HL-60 (cell line): ENCODE data around the gene SVOP.

Source experiments
- DNase-seq, 2 experiments: peaks; one replicate each; pipeline ENCODE4 v3.0.0-alpha.2; 2010 to 2020; ENCODE audit warnings: low read depth in 1 of 2, low spot score in 1 of 2
- H3K27ac ChIP-seq: fragments of 250-450 bp; sonication (Bioruptor Pico); replicated peaks from 2 replicates; pipeline ENCODE4 v1.5.1; 2020; ENCODE audit warnings: mild to moderate bottlenecking, moderate library complexity
- H3K27me3 ChIP-seq: fragments of 250-450 bp; sonication (Bioruptor Pico); 2 replicates; pipeline ENCODE4 v1.5.1; 2021; ENCODE audit warnings: mild to moderate bottlenecking, moderate library complexity; ENCODE audit not compliant: insufficient read depth, poor library complexity, severe bottlenecking
- H3K4me3 ChIP-seq: replicated peaks from 2 replicates; pipeline ENCODE4 v1.5.1; 2011; ENCODE audit warnings: mild to moderate bottlenecking, control low read depth, low read length; ENCODE audit not compliant: insufficient read depth
- GABPA ChIP-seq: IDR thresholded peaks from 2 replicates; pipeline ENCODE4 v1.6.1; 2012; ENCODE audit warnings: low read depth
- POLR2AphosphoS5 ChIP-seq: IDR thresholded peaks from 2 replicates; pipeline ENCODE4 v1.6.1; 2012; ENCODE audit warnings: low read depth
- SPI1 ChIP-seq: IDR thresholded peaks from 2 replicates; pipeline ENCODE4 v1.6.1; 2012; ENCODE audit warnings: low read depth, mild to moderate bottlenecking, borderline replicate concordance
- TF ChIP-seq, protein P1 (sequence below): IDR thresholded peaks from one replicate; pipeline ENCODE4 v1.5.1; 2011; ENCODE audit warnings: low read length, control low read depth, inconsistent platforms; ENCODE audit not compliant: insufficient read depth
- TF ChIP-seq, protein P2 (sequence below): IDR thresholded peaks from 2 replicates; pipeline ENCODE4 v1.6.1; 2012; ENCODE audit warnings: low read depth; ENCODE audit not compliant: insufficient replicate concordance

The SVOP gene

DNA sequence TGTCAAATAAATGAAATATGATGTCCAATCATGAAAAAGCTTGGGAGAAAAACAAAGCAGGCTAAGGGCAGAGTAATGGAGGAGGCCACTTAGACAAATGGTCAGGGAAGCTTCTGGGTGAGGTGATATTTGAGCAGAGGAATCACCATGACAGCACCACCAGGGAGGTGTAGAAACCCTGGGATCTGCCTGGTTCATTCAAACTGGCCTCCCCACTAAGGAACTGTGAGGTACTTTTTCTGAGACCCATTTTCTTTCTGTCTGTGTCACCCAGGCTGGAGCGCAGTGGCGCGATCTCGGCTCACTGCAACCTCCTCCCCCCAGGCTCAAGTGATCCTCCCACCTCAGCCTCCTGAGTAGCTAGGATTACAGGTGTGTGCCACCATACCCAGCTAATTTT, 155.7 kb downstream of the SVOP start:
- no peak overlapping the region for H3K27ac ChIP-seq
- H3K4me3 ChIP-seq = no peak overlapping the region
- no peaks in the 10 kb centered on the region for H3K27me3 ChIP-seq
- no peak for TF ChIP-seq POLR2AphosphoS5
- TF ChIP-seq, protein P1, sequence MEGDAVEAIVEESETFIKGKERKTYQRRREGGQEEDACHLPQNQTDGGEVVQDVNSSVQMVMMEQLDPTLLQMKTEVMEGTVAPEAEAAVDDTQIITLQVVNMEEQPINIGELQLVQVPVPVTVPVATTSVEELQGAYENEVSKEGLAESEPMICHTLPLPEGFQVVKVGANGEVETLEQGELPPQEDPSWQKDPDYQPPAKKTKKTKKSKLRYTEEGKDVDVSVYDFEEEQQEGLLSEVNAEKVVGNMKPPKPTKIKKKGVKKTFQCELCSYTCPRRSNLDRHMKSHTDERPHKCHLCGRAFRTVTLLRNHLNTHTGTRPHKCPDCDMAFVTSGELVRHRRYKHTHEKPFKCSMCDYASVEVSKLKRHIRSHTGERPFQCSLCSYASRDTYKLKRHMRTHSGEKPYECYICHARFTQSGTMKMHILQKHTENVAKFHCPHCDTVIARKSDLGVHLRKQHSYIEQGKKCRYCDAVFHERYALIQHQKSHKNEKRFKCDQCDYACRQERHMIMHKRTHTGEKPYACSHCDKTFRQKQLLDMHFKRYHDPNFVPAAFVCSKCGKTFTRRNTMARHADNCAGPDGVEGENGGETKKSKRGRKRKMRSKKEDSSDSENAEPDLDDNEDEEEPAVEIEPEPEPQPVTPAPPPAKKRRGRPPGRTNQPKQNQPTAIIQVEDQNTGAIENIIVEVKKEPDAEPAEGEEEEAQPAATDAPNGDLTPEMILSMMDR = no peak
- TF ChIP-seq, protein P2, sequence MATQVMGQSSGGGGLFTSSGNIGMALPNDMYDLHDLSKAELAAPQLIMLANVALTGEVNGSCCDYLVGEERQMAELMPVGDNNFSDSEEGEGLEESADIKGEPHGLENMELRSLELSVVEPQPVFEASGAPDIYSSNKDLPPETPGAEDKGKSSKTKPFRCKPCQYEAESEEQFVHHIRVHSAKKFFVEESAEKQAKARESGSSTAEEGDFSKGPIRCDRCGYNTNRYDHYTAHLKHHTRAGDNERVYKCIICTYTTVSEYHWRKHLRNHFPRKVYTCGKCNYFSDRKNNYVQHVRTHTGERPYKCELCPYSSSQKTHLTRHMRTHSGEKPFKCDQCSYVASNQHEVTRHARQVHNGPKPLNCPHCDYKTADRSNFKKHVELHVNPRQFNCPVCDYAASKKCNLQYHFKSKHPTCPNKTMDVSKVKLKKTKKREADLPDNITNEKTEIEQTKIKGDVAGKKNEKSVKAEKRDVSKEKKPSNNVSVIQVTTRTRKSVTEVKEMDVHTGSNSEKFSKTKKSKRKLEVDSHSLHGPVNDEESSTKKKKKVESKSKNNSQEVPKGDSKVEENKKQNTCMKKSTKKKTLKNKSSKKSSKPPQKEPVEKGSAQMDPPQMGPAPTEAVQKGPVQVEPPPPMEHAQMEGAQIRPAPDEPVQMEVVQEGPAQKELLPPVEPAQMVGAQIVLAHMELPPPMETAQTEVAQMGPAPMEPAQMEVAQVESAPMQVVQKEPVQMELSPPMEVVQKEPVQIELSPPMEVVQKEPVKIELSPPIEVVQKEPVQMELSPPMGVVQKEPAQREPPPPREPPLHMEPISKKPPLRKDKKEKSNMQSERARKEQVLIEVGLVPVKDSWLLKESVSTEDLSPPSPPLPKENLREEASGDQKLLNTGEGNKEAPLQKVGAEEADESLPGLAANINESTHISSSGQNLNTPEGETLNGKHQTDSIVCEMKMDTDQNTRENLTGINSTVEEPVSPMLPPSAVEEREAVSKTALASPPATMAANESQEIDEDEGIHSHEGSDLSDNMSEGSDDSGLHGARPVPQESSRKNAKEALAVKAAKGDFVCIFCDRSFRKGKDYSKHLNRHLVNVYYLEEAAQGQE = no peak
- TF ChIP-seq SPI1 = no peak
- no peak for TF ChIP-seq GABPA
- no peak for DNase-seq

DNA sequence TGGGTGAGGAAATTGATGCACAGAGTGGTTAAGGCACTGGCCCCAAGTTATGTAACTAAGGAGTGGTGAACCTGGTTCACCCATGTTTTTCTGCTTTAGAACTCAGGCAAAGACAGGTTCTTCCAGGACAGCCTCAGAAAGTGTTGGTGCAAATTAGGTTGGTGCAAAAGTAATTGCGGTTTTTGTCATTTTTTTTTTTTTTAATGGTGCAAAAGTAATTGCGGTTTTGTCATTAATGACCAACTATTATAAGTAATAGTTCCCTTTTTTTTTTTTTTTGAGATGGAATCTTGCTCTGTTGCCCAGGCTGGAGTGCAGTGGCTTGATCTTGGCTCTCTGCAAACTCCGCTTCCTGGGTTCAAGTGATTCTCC, 158.3 kb downstream of the SVOP start:
- TF ChIP-seq SPI1 = no peak
- TF ChIP-seq GABPA = no peak
- TF ChIP-seq, protein P1 = no peak
- TF ChIP-seq POLR2AphosphoS5 = no peak
- TF ChIP-seq, protein P2 = no peak
- DNase-seq = no peak
- peak overlapping the region; percentile 28; the same call in 1 of the 2 replicates for H3K27ac ChIP-seq
- no peak overlapping the region for H3K4me3 ChIP-seq
- H3K27me3 ChIP-seq = no peaks in the 10 kb centered on the region

DNA sequence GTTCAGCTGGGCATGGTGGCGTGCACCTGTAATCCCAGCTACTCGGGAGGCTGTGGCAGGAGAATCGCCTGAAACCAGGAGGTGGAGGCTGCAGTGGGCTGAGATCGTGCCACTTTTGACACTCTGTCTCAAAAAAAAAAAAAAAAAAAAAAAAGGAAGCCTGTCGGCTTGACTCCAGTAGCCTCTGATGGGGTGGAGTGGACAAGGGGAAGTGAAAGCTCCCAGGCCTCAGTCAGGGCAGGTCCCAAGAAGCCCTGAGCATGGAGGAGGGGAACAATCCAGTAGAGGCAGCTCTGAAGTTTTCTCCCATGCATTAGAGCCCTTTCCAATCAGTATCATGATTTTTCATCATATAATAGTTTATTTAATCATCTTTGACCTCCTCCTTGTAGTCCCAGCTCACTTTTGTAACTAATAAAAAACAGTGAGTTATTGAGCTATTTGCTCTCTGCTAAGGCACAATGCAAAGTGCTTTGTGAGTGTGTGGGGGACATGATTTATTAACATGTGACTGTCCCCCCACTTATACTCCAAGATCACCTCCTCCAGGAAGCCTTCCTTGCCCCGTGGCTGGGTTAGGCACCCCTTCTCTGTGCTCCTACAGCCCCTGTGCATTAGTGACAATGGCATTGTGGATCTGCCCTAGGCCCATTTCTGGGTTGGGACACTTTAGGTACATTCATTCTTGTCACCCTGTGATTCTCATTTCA, 158.8 kb downstream of the SVOP start:
- Histone ChIP-seq H3K4me3 (no peak overlapping the region), H3K27me3 (no peaks in the 10 kb centered on the region), H3K27ac (peak overlapping the region; percentile 28)
- DNase-seq = peak; percentile 73 to 83
- TF ChIP-seq SPI1 (peak; percentile 88), GABPA (no peak)

DNA sequence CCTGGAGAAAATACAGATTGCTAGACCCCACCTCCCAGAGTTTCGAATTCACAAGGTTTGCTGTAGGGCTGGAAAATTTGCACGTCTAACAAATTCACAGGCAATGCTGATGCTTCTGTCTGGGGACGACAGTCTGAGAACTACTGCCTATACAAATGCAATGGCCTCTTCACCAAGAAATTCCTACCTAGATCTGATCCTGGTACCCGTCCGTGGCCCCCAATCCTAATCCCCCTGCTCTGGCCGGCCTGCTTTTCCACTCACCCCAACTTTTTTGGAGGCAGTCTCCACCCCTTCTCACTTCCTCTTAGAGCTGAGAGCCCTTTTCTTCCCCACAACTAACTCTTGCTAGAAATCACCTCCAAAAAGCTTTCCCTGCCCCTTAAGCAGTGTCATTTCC, 160.4 kb downstream of the SVOP start:
- H3K27me3 ChIP-seq = no peaks in the 10 kb centered on the region
- TF ChIP-seq SPI1 = peak; percentile 77
- TF ChIP-seq, protein P1 = no peak
- H3K27ac ChIP-seq = no peak overlapping the region
- H3K4me3 ChIP-seq = no peak overlapping the region
- no peak for DNase-seq
